RWPE1 (cell line): ENCODE data around the gene APBA2.

ENCODE experiments used
- CTCF ChIA-PET: fragments of 350-600 bp; sonication (Branson Sonifier 250); formaldehyde crosslinking; extraction: SDS; loops from one replicate; lab custom pipeline; 2021; lab: Yijun Ruan, JAX
- POLR2A ChIA-PET: fragments of 400-600 bp; formaldehyde crosslinking; extraction: SDS; loops from one replicate; lab custom pipeline; 2020; ENCODE audit warnings: antibody characterized with exemption; ENCODE audit not compliant: low non-redundant PET; lab: Yijun Ruan, JAX
- DNase-seq: peaks from one replicate; pipeline ENCODE4 v3.0.0; 2012; ENCODE audit warnings: low spot score
- H3K27ac ChIP-seq: fragments of 450-650 bp; 2 replicates; pipeline ENCODE4 v1.5.1; 2017
- CTCF ChIP-seq: fragments of 450-650 bp; conservative IDR thresholded peaks from 2 replicates; pipeline ENCODE4 v1.5.1; 2017; ENCODE audit warnings: low read depth, mild to moderate bottlenecking

The APBA2 gene

GRCh38 chr15:29057856-29058255, 172.1 kb downstream of the APBA2 start:
- POLR2A ChIA-PET: no interaction called here

GRCh38 chr15:29058903-29059539, 173.2 kb downstream of the APBA2 start:
- no peak overlapping the region for H3K27ac ChIP-seq
- ChIA-PET CTCF (no interaction called here), POLR2A (no interaction called here)
- no peak for TF ChIP-seq CTCF
- no peak for DNase-seq

More at GRCh38 chr15:29057856-29058255, 172.1 kb downstream of the APBA2 start:
- H3K27ac ChIP-seq: no peak overlapping the region
- TF ChIP-seq CTCF: no peak
- CTCF ChIA-PET: no interaction called here
- DNase-seq: no peak

- H3K27ac ChIP-seq: no peak overlapping the region
- POLR2A ChIA-PET: interaction anchor here (0.5 kb wide), 1 partner anchor 23 kb away, joined by 3 read pairs; no protein-coding TSS in a partner anchor
- no peak for TF ChIP-seq CTCF
- DNase-seq: no peak
- CTCF ChIA-PET: no interaction called here
Observed at GRCh38 chr15:29059871-29060640, 174.3 kb downstream of the APBA2 start.

- no peak for TF ChIP-seq CTCF
- ChIA-PET CTCF (no interaction called here), POLR2A (no interaction called here)
- no peak for DNase-seq
- H3K27ac ChIP-seq: no peak overlapping the region
Observed at GRCh38 chr15:29061746-29062145, 176.0 kb downstream of the APBA2 start.

- no peak overlapping the region for H3K27ac ChIP-seq
- no peak for DNase-seq
- CTCF ChIA-PET: no interaction called here
- POLR2A ChIA-PET: no interaction called here
- no peak for TF ChIP-seq CTCF
Observed at GRCh38 chr15:29062179-29062591, 176.4 kb downstream of the APBA2 start.

- no peak overlapping the region for H3K27ac ChIP-seq
- DNase-seq: no peak
- no peak for TF ChIP-seq CTCF
- ChIA-PET CTCF (no interaction called here), POLR2A (no interaction called here)
Observed at GRCh38 chr15:29062626-29063025, 176.9 kb downstream of the APBA2 start.
